Vagina (tissue), 2 donors: ENCODE data around the gene DNAJC3.

ENCODE experiments used
- POLR2AphosphoS5 ChIP-seq, 2 donors: sonication (generic); formaldehyde crosslinking; IDR thresholded peaks; one replicate each; pipeline ENCODE4 v1.9.0; 2017; ENCODE audit warnings: antibody characterized with exemption in 2 of 2, mild to moderate bottlenecking in 2 of 2, low read depth in 1 of 2; ENCODE audit not compliant: insufficient read depth in 1 of 2
- TF ChIP-seq, protein P1 (sequence below), 3 experiments: fragments of 450-650 bp in 2 of 3; fragments of 200-600 bp in 1 of 3; sonication (generic) in 1 of 3; IDR thresholded peaks; one replicate each; pipeline ENCODE4 v1.5.1; 2017 to 2019; ENCODE audit warnings: antibody characterized with exemption in 3 of 3, mild to moderate bottlenecking in 2 of 3, moderate library complexity in 2 of 3

DNA sequence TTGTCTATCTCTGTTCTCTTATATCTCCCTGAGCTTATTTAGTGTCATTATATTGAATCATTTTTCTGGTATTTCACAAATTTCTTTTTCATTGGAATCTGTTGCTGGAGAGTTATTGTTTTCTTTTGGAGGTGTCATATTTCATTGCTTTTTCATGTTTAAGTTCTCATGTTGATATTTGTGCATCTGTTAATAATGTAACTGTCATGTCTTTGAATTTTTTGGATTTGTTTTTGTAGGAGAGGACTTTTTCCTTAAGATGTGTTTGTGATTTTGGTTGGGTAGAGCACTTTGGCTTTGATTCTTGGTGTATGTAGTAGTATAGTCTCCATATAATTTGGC is 64.0 kb downstream of the DNAJC3 start:
- TF ChIP-seq, protein P1, sequence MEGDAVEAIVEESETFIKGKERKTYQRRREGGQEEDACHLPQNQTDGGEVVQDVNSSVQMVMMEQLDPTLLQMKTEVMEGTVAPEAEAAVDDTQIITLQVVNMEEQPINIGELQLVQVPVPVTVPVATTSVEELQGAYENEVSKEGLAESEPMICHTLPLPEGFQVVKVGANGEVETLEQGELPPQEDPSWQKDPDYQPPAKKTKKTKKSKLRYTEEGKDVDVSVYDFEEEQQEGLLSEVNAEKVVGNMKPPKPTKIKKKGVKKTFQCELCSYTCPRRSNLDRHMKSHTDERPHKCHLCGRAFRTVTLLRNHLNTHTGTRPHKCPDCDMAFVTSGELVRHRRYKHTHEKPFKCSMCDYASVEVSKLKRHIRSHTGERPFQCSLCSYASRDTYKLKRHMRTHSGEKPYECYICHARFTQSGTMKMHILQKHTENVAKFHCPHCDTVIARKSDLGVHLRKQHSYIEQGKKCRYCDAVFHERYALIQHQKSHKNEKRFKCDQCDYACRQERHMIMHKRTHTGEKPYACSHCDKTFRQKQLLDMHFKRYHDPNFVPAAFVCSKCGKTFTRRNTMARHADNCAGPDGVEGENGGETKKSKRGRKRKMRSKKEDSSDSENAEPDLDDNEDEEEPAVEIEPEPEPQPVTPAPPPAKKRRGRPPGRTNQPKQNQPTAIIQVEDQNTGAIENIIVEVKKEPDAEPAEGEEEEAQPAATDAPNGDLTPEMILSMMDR (IDR thresholded peaks at IDR 0.05): no peak
- no peak for TF ChIP-seq POLR2AphosphoS5 (IDR thresholded peaks at IDR 0.05; ENCODE audit: insufficient read depth in 1 of 2, low read depth in 1 of 2)
